ENCODE data around the gene MGMT. TPM values are rescaled to one million over a fixed set of nuclear protein-coding genes. Genes with fewer than 3 reads are reported as not detected.

MGMT gene
- polyA plus RNA-seq, 1 experiment: 10.9 TPM

- CTCF ChIA-PET: no interaction called here
- TF ChIP-seq CTCF (IDR thresholded peaks at IDR 0.05; ENCODE audit: low read depth, low read length): no peak
- Histone ChIP-seq H3K27ac (ENCODE audit: low read depth, low read length) (no peak overlapping the region), H3K4me3 (ENCODE audit: low read depth, low read length) (no peak overlapping the region), H3K27me3 (ENCODE audit: control insufficient read depth, insufficient read depth, low read length) (no peaks in the 10 kb centered on the region), H3K9me3 (ENCODE audit: control insufficient read depth, insufficient read depth, low read length) (peaks cover 57% of the 10 kb centered on the region)
- POLR2A ChIA-PET: no interaction called here
- no peak for DNase-seq (ENCODE audit: low read depth, low spot score)
Observed at GRCh38 chr10:129743738-129744133, 276.7 kb downstream of the MGMT start.

DNA sequence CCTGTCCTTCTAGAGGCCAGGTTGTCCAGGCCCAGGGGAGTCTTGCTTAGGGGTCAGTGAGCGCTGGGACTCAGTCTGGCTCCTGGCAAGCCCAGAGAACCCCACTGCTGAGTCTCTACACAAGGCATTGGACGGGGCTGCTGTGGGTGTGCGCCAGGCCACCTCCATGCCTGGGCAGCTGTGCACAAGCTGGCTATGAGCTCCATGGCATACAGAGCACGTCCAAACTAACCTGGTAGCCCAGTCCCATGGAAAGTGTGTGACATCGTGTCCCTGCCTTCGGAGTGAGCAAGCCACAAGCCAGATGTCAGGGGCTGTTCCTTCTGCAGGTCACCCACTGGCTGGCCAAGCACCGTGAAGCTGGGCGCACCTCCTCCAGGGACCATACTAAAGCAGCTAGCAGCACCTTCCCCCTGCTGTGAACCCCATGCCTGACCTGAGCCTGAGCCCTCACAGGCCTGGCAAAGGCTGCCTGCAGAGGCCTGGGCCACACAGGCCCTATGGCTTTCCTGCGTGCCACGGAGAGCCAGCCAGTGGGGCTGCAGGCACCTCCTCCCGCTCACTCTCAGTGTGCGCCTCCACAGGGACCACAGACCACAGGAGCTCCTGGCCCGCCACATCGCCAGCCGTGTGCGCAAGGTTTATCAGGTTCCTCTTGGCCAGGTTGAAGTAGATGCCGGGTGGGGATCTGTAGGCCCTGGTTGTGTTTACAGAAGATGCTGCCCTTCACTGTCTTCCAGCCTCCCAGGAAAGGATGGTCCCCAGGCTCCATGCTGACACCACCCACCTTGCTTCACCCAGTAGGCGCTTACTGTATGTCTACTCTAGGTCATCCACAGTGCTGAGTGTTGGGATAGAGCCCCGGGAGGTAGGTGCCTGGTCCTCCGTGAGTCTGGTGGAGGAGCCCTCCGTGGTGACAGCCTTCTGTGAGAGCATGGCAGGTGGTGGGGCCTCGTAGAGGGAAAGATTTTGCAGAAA, 277.4 kb downstream of the MGMT start:
- TF ChIP-seq CTCF (IDR thresholded peaks at IDR 0.05; ENCODE audit: low read depth, low read length): no peak
- DNase-seq (ENCODE audit: low read depth, low spot score): no peak
- no peaks in the 10 kb centered on the region for H3K27me3 ChIP-seq (ENCODE audit: control insufficient read depth, insufficient read depth, low read length)
- no peak overlapping the region for H3K27ac ChIP-seq (ENCODE audit: low read depth, low read length)
- H3K4me3 ChIP-seq (ENCODE audit: low read depth, low read length): no peak overlapping the region
- H3K9me3 ChIP-seq (ENCODE audit: control insufficient read depth, insufficient read depth, low read length): peaks cover 56% of the 10 kb centered on the region
- ChIA-PET CTCF (no interaction called here), POLR2A (no interaction called here)

DNA sequence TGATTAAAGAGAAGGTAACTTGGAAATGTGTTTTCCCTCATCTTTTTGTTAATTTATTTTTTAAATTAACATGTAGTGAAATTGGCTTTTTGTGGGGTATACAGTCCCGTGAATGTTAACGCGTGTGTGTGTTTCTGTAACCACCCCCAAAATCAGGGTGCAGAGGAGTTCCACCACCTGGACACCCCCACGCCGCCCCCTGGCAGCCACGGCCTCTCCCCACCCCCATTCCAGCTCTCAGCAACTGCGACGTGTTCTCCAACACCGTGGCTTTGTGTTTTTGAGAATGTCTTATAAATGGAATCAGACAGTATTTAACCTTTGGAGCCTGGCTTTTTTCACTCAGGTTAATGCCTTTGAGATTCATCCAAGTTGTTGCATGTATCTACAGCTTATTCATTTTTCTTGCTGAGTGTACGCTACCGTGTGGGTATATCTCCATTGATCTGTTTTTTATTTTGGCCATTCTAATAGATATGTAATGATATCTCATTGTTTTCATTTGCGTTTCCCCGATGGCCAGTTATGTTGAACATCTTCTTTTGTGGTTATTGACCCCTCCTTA, 278.2 kb downstream of the MGMT start:
- peaks cover 47% of the 10 kb centered on the region for H3K9me3 ChIP-seq (ENCODE audit: control insufficient read depth, insufficient read depth, low read length)
- CTCF ChIA-PET: no interaction called here
- DNase-seq (ENCODE audit: low read depth, low spot score): no peak
- no peaks in the 10 kb centered on the region for H3K27me3 ChIP-seq (ENCODE audit: control insufficient read depth, insufficient read depth, low read length)
- no peak for TF ChIP-seq CTCF (IDR thresholded peaks at IDR 0.05; ENCODE audit: low read depth, low read length)
- H3K27ac ChIP-seq (ENCODE audit: low read depth, low read length): no peak overlapping the region
- no peak overlapping the region for H3K4me3 ChIP-seq (ENCODE audit: low read depth, low read length)
- POLR2A ChIA-PET: no interaction called here

DNA sequence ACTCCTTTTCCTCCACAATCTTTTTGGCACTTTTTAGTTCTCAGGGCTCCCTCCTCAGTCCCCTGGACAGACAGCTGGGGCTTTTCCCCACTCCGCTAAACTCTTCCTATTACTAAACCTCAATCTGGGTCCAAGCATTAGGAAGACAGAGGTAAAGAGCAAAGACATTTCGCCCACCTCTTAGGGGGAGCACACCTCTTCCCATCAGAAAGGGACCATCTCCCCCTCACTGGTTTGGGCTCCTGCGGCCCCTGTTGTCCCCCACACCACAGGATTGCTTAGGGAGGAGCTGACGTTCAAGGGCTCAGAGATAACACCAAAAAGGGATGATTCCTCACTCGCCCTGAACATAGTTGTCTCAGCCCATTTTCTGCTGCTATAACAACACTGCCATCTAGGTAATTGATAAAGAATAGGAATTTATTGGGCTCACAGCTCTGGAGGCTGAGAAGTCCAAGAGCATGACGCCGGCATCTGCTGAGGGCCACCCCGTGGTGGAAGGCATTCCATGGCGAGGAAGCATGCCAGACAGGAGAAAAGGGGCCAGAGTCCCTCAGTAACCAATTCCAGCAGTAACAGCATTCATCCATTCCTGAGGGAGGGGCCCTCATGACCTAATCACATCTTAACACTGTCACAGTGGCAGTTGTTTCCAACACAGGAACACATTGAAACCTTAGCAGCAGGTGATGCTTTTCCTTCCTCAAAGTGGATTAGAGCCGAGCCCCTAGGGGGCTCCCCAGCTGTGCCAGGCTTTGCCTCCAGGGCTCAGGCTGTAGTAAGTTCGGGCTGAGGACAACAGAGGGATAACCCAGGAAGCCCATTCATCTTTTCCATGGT, 287.4 kb downstream of the MGMT start:
- no peak for DNase-seq (ENCODE audit: low read depth, low spot score)
- H3K27ac ChIP-seq (ENCODE audit: low read depth, low read length): no peak overlapping the region
- CTCF ChIA-PET: no interaction called here
- POLR2A ChIA-PET: no interaction called here
- H3K9me3 ChIP-seq (ENCODE audit: control insufficient read depth, insufficient read depth, low read length): peaks cover 34% of the 10 kb centered on the region
- no peaks in the 10 kb centered on the region for H3K27me3 ChIP-seq (ENCODE audit: control insufficient read depth, insufficient read depth, low read length)
- no peak for TF ChIP-seq CTCF (IDR thresholded peaks at IDR 0.05; ENCODE audit: low read depth, low read length)
- H3K4me3 ChIP-seq (ENCODE audit: low read depth, low read length): no peak overlapping the region
